ENCODE data around the gene MED4.

MED4 gene

DNA sequence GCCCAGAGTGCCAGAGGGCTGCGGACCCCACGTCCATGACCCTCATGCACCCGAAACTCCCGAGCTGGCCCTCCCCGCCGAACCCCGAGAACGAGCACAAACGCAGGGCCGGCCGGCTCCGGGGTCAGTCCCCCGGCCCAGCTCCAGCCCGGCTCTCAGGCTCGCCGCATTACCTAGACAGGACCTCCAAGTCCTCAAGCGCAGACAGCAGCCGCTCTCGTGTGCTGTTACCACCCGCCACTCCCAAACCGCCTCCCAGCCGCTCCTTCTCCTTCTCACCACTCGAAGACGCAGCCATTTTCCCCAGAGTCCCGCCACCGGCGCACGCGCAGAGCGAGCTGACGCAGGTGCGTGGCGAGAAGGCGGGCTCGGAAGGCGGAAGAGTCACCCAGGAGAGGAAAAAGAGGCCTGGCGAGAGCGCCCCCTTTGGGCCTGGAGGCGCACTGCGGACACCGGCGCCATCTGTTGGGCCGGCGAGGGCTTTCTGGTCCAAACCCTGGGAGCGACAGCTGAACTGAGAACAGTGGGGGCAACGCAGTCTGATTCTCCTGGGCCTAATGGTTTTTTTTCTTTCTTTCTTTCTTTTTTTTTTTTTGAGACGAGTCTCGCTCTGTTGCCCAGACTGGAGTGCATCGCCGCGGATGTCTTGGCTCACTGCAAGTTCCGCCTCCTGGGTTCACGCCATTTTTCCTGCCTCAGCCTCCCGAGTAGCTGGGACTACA, at the start of gene MED4:
Gene MED4 (minus strand): TSS at position 324 of the 722 bp plus-strand sequence. CDS start 26 bp downstream, at position 298.
- peak; percentile 96 to 97 for DNase-seq

DNA sequence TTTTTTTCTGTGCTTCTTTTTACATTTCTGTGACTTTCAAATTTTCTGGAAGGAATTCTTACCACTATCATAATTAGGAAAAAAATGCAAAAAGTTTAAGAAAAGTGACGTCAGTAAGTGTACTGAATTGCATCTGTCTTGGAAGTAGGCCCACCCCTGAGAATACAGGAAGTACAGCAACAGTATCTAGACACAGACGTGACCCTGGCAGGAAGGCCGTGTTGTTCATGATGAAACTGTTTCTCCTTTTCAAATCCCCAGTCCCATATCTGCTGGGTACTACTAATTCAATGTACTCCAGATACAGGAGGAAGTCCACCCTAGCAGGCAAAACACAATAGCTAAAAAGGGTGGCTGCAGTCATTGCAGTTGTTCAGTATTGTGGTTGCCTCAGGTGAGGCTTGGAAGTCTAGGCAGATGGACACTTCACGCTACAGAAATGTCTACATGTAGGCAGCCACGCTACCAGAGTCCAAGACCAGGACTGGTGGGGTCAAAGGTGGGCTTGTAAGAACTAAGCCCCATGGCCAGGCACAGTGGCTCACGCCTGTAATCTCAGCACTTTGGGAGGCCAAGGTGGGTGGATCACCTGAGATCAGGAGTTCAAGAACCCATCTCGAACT, 49.6 kb upstream of the MED4 start:
- DNase-seq = peak; percentile 43 to 54

DNA sequence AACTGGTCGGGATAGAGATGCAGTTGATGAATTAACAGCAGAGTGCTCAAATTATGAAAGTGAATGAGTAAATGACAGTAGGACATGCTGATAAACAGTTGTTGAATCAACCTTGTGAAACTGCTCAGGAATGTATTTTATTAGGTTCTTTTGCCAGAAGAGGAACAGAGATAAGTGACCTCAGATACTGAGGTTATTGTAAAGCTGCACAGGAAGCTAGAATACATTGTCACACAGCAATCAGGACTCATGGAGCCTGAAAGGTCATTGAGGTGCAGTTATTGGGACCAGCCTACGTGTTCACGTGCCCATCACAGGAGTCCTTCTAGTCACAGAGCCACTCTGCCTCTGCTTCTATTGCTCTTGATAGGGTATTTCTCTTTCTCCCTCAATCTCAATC, 47.5 kb upstream of the MED4 start:
- DNase-seq = no peak

DNA sequence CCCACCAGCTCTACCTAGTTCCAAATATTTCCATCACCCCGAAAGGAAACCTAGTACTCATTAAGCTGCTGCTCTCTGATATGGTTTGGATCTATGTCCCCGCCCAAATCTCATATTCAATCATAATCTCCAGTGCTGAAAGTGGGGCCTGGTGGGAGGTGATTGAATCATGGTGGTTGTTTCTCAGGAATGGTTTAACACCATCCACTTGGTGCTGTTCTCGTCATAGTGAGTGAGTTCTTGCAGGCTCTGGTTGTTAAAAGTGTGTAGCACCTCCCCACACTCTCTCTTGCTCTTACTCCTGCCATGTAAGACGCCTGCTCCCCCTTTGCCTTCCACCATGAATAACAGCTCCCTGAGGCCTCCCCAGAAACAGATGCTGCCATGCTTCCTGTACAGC, 43.4 kb upstream of the MED4 start:
- DNase-seq = no peak

DNA sequence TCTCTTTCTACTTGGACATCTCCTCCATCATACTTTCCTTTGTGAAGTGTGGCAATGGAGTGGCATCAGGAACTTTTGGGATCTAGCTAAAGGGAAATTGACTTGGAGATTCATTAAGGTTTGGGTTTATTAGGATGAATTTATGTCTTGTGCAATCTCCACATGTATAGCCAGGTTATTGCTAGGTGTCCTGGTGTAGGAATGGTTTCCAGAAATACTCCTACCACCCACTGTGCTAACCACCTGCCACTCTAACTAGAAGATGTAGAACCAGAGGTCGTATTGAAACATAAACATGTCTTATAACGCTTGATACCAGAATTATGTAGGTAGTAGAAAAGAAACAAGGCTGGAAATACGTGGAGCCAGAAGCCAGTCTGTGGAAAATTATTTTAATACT, 38.1 kb upstream of the MED4 start:
- no peak for DNase-seq

DNA sequence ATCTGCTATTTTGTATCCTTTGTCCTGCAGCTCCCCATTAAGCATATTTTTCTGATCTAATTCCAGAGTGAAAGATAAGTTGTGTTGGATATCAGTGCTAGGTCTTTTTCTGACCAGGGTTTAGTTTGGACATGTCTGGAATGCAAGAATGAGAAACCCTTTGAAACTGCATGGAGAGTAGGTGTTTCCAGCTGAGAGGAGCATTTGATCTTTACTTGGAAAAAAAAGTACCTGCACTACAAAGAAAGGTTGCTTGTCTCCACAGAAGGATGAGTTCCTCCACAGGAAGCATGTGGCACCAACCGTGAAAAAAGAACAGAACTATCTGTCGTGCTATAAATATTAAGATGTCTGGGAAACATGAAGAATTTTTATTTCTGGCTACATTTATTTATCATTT, 36.6 kb upstream of the MED4 start:
- no peak for DNase-seq

DNA sequence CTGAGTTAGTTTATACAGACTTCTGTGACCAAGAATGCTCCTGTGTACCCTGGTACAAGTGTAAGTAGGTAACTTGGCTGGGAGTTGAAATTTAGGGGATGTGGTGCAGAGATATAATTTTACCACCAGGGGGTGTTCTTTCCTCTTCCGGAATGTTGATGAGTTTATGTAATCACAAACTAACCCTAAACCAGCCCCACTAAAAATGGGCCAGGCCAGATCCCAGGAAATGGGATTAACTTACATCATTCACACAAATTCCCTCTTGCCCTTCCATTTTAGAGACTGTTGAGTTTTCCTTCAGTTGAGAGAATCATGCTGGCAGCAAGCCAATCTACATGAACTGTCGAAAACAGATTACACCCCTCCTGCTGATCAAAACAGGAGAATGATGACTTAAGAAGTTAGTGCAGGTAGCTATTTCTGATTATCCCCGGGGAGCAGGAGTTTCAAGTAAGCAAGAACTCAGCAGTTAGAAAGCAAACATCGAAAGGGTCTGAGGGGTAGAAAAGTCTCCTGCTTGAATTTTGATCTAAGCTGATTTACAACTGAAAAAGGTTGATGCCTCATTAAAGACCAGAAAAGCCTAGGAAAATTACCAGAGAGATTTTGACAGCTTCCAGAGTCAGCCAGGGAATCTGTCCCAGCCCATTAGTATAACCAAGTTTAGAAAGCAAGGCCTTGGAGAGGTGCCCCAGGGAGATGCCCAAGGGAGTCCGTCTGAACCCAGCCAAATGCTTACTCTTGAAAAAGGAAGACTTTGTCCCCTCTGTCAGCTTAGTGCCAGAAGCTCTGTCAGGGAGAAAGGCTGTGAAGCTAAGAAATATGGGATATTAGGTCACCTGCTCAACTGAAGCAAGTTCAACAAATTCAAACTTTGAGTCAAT, 32.3 kb upstream of the MED4 start:
- peak; percentile 53 to 84 for DNase-seq

DNA sequence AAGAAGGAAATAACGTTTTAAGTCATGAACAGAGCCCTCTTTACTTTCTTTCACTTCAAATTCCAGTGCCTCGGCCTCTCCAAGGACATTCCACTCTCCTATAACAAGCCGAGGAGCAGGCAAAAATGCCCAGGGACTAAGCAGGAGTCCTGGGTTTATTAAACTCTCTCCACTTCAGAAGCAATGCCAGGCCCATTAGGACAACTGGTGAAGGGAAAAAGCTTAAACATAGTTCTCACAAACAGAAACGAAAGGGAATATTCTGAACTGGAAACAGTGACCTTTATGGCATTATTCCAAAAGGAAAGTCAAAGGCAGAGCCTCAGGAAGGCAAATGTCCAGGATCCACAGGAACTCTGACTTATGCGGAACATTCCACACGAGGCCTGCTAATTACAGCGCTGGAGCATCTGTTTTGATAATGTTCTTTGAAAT, 30.9 kb upstream of the MED4 start:
- no peak for DNase-seq

DNA sequence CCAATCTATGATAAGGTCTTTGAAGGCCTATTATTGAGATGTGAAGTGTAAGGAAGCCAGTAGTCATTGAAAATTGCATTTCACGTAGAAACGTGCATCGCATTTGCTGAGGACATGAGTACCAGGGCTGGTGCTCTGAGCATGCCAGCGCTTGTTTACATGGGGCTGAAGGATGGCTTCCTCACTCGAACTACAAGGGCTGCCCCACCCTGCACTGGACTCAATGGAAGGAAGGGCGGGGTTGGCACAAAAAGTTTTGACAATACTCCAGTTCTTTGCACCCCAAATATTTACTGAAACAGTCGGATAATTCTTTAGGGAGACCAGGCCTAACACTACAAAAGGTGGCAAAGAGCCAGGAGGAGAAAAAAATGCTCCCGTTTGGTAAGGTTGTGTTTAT, 28.9 kb upstream of the MED4 start:
- DNase-seq = no peak

GRCh38 chr13:48121733-48122132, 26.8 kb upstream of the MED4 start:
- DNase-seq = no peak

DNA sequence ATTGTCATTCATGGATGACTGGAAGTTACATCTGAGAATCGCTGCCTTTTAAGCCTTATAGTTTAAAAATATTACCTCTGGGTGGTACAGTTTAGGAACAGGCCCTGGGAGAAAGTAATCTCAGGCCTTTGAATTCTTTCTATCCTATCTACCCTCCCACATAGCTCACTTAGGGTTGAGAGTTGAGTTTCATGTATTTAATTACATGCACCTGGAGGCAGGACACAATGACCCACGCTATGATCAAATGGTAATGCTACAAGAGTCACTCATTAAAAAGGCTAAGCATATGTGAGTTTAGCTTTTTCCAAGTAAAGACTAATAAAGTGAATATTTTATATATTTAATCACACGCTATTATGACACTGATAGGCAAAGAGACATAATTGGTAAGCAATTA, 25.3 kb upstream of the MED4 start:
- no peak for DNase-seq

DNA sequence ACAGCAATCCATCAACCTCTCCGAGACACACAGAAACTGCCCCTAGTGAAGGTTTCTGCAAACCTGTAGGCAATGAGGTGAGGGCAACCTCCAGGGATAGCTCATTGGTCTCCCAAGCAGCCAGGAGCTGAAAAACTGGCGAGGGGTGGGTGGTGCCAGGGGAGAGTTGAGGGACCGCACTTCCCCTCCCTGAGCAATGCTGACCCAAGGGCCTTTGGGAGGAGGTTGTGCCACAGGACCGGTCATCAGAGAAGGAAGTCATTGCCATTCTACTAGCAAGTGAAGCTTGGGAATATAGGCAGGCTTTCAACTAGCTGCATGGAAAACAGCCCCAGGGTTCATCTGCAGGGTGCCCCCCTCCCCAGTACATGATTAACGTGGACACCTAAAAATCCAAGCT, 23.1 kb upstream of the MED4 start:
- no peak for DNase-seq

DNA sequence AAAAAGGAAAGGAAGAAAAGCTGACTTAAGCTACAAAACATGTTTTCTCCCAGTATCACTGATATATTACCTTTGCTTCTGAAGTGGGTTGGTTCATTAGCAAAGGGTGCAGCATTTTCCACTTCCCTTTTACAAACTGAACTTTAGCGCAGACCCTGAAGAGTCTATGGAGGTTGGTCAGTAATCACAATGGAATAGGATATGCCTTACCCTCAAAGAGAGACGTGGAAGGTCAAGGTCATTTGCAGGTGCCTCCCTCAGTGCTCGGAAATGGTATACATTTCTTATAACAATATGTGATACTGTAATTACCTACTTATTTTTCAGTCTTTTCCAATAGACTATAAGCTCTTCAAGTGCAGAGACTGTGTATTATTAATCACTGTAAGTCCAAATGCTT, 21.9 kb upstream of the MED4 start:
- no peak for DNase-seq

- no peak for DNase-seq
These were observed 18.8 kb upstream of the MED4 start for GRCh38 chr13:48113756-48114130.

DNA sequence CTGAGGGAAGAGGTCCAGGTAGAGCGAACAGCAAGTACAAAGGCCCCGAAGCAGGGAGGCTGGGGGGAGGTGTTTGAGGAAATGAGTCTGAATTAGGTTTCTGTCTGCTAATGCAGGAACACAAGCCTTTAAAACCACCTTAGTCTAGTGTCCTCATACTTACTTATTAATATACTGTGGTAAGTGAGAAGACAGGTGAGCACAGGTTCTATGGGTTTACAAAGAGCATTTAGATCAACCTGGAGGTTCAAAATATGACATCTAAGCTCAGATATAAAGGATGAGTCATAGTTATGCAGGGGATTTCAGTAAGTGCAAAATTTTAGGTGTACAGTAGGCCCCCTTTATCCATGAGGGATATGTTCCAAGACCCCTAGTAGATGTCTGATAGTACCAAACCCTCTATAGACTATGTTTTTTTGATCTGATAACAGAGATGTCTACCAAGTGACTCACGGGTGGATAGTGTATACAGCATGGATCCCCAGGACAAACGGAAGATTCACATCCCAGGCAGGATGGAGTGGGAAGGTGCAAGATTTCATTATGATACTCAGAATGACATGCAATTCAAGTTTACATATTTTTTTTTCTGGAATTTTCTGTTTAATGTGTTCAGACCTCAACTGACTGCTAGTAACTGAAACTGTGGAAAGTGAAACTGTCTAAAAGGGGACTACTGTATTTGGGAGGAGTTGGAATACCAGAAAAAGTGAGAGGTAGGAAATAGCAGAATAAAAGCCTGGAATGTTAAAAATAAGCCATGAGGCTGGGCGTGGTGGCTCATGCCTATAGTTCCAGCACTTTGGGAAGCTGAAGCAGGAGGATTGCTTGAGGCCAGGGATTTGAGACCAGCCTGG, 18.2 kb upstream of the MED4 start:
- DNase-seq = no peak

GRCh38 chr13:48110931-48111721, 16.2 kb upstream of the MED4 start:
- no peak for DNase-seq

DNA sequence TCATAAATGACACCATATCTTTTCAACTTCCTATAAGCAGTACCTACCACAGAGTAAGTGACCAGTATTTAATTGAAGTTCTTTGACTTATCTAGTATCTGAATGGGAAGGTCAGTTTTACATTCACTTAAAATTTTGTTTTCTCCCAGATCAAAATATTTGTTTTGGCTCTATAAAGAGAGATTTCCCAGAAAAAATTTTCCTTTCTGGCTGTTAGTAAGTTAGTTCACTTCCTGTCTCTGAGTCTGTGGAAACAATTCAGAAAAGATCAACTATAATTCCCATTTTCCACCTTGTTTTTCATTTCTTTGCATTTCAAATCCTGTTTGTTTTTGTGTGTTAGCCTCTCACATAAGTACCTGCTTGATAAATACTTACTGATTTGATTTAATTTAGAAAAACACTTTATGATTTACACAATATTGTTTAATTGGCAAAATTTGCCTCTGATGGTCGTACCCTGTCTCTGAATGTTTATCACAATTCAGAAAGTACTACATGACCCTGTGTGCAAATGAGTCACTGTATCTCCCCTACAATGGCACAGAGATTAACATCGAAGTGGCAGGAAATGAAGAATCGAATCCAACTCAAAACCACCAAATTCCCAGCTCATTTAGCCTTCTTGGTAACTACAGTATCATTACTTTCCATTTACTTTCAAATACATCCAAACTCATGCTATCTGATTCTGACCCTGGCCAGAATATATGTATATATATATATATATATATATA, 15.4 kb upstream of the MED4 start:
- no peak for DNase-seq

DNA sequence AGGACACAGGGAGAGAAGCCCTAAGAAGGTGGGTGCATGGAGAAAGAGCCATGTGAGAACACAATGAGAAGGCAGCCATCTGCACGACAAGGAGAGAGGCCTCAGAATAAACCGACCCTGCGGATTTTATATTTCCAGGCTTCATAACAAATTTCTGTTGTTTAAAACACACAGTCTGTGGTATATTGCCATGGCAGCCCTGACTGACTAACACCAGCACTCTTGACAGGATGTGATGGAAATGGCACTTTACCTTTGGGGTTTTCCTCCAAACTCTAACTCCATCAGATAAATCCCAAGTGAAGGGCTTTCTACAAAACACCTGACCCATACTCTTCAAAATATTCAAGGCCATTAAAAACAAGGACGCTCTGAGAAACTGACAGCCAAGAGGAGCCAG, 13.2 kb upstream of the MED4 start:
- no peak for DNase-seq

GRCh38 chr13:48097793-48098192, 2.9 kb upstream of the MED4 start:
- DNase-seq = no peak

DNA sequence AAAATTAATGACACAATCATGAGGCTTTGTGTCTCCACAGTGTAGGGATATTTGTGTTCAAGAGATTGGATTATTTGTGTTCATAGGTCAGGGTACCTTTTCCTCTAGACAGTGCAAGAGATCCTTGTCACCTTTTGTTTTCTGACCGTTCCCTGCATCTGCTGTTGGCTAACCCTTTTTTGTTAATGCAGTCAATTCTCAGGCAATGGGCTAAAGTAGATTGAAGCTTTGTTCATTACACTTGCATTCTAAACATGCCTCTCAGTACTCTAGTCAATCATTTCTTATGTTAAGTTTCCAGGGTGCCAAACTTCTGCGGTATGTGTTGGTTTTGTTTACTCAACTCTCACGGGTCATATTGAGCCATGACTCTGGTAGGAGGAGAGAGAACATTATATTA, 1.8 kb upstream of the MED4 start:
- DNase-seq = no peak

- no peak for DNase-seq
These were observed 512 bp downstream of the MED4 start for GRCh38 chr13:48094404-48094780.

Data from CD4-positive, alpha-beta T cell treated with Interleukin-4 for 1 hour (primary cell).